RWPE2 (cell line): Measurements from ENCODE around the gene DNA2.
A peak's percentile ranks its signal among the peaks of the same experiment; 100 is the strongest.
"Not testable (repeated sequence)": the region's sequence is repeated elsewhere in the genome, so short reads cannot be mapped to it uniquely, and the experiment has no call there.

Source experiments
- ATAC-seq: fragments of 200-7000 bp; cut with Tn5 transposase; 3 replicates; pipeline ENCODE4 v1.9.1; 2021; ENCODE audit warnings: low read depth
- DNase-seq: peaks from one replicate; pipeline ENCODE4 v3.0.0-alpha.2; 2020; ENCODE audit warnings: low spot score
- H3K27ac ChIP-seq: fragments of 450-650 bp; 2 replicates; pipeline ENCODE4 v1.5.1; 2017; ENCODE audit warnings: mild to moderate bottlenecking; ENCODE audit not compliant: poor library complexity, severe bottlenecking
- H3K27me3 ChIP-seq: fragments of 250-450 bp; sonication (Bioruptor Pico); 2 replicates; pipeline ENCODE4 v1.5.1; 2021; ENCODE audit warnings: mild to moderate bottlenecking, moderate library complexity; ENCODE audit not compliant: insufficient read depth, poor library complexity, severe bottlenecking
- H3K36me3 ChIP-seq: fragments of 250-450 bp; sonication (Bioruptor Pico); 2 replicates; pipeline ENCODE4 v1.5.1; 2020; ENCODE audit warnings: low read depth, mild to moderate bottlenecking, moderate library complexity
- H3K4me1 ChIP-seq: fragments of 250-450 bp; sonication (Bioruptor Pico); 2 replicates; pipeline ENCODE4 v1.5.1; 2021; ENCODE audit warnings: mild to moderate bottlenecking, moderate library complexity; ENCODE audit not compliant: insufficient read depth, poor library complexity, severe bottlenecking
- H3K4me3 ChIP-seq: fragments of 250-450 bp; sonication (Bioruptor Pico); 2 replicates; pipeline ENCODE4 v1.5.1; 2021; ENCODE audit warnings: mild to moderate bottlenecking, moderate library complexity; ENCODE audit not compliant: severe bottlenecking
- H3K9me3 ChIP-seq: fragments of 250-450 bp; sonication (Bioruptor Pico); 2 replicates; pipeline ENCODE4 v1.5.1; 2021; ENCODE audit warnings: mild to moderate bottlenecking, moderate library complexity; ENCODE audit not compliant: severe bottlenecking
- TF ChIP-seq, protein P1 (sequence below): fragments of 450-650 bp; IDR thresholded peaks from one replicate; pipeline ENCODE4 v1.5.1; 2017; ENCODE audit warnings: mild to moderate bottlenecking, moderate library complexity; ENCODE audit not compliant: poor library complexity, severe bottlenecking

Gene DNA2

DNA sequence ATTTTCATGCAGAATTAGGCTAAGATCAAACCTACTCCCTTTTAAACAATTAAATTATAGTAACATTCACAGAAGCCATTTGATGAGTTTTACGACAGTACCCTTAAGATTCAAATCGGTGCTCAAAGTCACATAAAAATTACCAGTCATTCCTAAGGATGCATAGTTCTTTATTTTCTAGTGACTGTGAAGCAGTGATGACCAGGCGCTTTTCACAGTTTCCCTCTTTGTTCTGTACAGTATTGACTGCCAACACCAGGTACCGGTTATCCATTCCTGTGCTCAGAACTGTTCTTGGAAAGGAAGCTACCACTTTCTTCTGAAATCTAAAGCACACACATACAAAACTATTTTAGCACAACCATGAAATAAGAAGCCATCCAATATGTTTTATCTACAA lies 1.9 kb downstream of the DNA2 start:
- Histone ChIP-seq H3K27ac (no peak overlapping the region), H3K27me3 (no peaks in the 10 kb centered on the region), H3K36me3 (peaks cover 54% of the 10 kb centered on the region), H3K4me3 (peak overlapping the region; percentile 45), H3K9me3 (no peaks in the 10 kb centered on the region), H3K4me1 (peaks cover 6% of the 10 kb centered on the region)
- no peak for ATAC-seq
- no peak for DNase-seq
- TF ChIP-seq, protein P1, sequence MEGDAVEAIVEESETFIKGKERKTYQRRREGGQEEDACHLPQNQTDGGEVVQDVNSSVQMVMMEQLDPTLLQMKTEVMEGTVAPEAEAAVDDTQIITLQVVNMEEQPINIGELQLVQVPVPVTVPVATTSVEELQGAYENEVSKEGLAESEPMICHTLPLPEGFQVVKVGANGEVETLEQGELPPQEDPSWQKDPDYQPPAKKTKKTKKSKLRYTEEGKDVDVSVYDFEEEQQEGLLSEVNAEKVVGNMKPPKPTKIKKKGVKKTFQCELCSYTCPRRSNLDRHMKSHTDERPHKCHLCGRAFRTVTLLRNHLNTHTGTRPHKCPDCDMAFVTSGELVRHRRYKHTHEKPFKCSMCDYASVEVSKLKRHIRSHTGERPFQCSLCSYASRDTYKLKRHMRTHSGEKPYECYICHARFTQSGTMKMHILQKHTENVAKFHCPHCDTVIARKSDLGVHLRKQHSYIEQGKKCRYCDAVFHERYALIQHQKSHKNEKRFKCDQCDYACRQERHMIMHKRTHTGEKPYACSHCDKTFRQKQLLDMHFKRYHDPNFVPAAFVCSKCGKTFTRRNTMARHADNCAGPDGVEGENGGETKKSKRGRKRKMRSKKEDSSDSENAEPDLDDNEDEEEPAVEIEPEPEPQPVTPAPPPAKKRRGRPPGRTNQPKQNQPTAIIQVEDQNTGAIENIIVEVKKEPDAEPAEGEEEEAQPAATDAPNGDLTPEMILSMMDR = no peak

DNA sequence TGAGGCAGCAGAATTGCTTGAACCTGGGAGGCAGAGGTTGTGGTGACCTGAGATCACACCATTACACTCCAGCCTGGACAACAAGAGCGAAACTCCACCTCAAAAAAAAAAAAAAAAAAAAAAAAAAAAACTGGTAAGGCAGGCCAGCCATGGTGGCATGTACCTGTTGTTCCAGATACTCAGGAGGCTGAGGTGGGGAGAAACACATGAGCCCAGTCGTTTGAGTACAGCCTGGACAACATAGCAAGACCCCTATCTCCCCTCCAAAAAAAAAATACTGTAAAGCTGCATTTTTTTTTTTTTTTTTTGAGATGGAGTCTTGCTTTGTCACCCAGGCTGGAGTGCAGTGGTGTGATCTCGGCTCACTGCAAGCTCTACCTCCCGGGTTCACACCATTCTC lies 7.0 kb downstream of the DNA2 start:
- not testable (repeated sequence) for ATAC-seq

DNA sequence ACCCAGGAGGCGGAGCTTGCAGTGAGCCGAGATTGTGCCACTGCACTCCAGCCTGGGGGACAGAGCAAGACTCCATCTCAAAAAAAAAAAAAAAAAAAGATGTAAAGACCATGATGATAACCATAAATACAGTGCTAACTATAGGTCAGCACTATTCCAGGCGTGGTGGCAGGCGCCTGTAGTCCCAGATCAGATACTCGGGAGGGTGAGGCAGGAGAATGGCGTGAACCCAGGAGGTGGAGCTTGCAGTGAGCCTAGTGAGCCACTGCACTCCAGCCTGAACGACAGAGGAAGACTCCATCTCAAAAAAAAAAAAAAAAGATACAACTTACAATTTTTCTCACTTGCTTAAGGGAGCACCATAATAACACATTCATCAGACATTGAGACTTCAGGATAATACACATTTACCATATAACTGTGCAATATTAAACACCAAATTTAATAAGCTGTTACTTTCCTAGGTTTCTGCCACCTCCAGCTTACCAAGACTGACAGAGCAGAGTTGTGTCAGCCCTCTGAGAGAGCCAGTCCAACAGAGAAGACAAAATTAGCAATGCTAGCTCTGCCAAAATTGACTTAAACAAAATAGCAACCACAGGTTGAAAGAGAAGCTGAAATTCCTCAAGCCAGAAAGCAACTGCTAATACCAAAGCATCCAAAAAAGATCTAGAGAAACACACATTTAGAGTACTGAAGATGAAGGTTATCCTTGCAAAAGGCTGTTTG lies 8.2 kb downstream of the DNA2 start:
- no peak for ATAC-seq
- no peaks in the 10 kb centered on the region for H3K9me3 ChIP-seq
- H3K4me1 ChIP-seq = no peaks in the 10 kb centered on the region
- H3K4me3 ChIP-seq = no peak overlapping the region
- H3K36me3 ChIP-seq = peaks cover 88% of the 10 kb centered on the region
- no peak for DNase-seq
- no peaks in the 10 kb centered on the region for H3K27me3 ChIP-seq
- no peak overlapping the region for H3K27ac ChIP-seq
- TF ChIP-seq, protein P1 = no peak

More for the DNA sequence above, 7.0 kb downstream of the DNA2 start:
- H3K4me3 ChIP-seq, H3K4me1 ChIP-seq, DNase-seq, H3K9me3 ChIP-seq, H3K27me3 ChIP-seq, H3K27ac ChIP-seq: not testable (repeated sequence)
- H3K36me3 ChIP-seq = peaks cover 88% of the 10 kb centered on the region

DNA sequence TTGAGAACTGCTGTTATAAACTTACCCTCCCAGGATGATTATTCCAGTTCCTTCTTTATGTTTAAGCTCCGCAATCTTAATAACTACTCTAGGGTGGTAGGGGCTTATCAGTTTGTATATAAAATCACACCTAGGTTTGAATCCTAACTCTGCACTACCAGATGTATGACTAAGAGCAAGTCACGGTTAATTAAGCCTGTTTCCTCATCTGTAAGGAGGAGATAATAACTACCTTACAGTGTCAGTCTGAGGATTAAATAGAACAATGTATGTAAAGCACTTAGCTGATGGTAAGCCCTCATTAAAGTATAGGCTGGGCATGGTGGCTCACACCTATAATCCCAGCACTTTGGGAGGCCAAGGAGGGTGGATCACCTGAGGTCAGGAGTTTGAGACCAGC lies 9.2 kb downstream of the DNA2 start:
- Histone ChIP-seq H3K36me3 (peaks cover 88% of the 10 kb centered on the region), H3K4me3 (no peak overlapping the region), H3K27ac (no peak overlapping the region), H3K4me1 (no peaks in the 10 kb centered on the region), H3K27me3 (no peaks in the 10 kb centered on the region), H3K9me3 (no peaks in the 10 kb centered on the region)
- DNase-seq (no peak), ATAC-seq (no peak)
- TF ChIP-seq, protein P1 = no peak

DNA sequence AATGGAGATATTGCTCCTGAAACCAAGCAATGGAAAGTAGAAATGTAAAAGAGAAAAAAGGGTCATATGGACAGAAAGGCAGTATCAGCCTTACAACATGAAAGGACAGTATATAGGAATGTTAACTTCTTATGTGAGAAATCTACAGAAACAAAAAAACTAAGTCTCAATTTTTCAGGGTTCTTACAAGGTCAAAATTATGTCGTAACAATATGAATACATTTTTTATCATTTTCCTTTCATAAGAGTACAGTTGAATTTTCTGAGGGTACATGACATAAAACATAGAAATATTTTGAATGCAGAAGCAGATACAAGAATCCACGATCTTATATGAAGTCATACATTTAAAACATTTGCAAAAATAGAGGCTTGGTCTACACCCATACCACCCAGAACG lies 10.7 kb downstream of the DNA2 start:
- DNase-seq = no peak
- no peaks in the 10 kb centered on the region for H3K4me1 ChIP-seq
- H3K4me3 ChIP-seq = no peak overlapping the region

DNA sequence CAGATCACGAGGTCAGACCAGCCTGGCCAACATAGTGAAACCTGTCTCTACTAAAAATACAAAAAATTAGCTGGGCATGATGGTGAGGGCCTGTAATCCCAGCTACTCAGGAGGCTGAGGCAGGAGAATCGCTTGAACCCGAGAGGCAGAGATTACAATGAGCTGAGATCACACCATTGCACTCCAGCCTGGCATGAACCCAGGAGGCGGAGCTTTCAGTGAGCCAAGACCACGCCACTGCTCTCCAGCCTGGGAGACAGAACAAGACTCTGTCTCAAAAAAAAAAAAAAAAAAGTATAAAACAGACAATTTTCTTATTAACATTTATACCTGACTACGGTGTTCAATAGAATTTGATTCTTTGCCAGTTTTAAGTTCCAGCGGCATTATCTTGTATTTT lies 22.1 kb downstream of the DNA2 start:
- H3K27me3 ChIP-seq, H3K9me3 ChIP-seq, H3K4me1 ChIP-seq, DNase-seq, H3K27ac ChIP-seq, ATAC-seq, H3K4me3 ChIP-seq: not testable (repeated sequence)
- H3K36me3 ChIP-seq = peaks cover 63% of the 10 kb centered on the region

More for the DNA sequence above, 10.7 kb downstream of the DNA2 start:
- no peaks in the 10 kb centered on the region for H3K9me3 ChIP-seq
- no peak overlapping the region for H3K27ac ChIP-seq
- no peaks in the 10 kb centered on the region for H3K27me3 ChIP-seq
- peaks cover 84% of the 10 kb centered on the region for H3K36me3 ChIP-seq
- no peak for ATAC-seq
- TF ChIP-seq, protein P1 = no peak
